ELR (cell line): ENCODE measurements around the gene ITGA8.
"Not testable (repeated sequence)": the region's sequence is repeated elsewhere in the genome, so short reads cannot be mapped to it uniquely, and the experiment has no call there.

Source experiments
- DNase-seq: peaks from one replicate; pipeline ENCODE4 v3.0.0-alpha.2; 2015; ENCODE audit warnings: low read depth

ITGA8 gene

DNA sequence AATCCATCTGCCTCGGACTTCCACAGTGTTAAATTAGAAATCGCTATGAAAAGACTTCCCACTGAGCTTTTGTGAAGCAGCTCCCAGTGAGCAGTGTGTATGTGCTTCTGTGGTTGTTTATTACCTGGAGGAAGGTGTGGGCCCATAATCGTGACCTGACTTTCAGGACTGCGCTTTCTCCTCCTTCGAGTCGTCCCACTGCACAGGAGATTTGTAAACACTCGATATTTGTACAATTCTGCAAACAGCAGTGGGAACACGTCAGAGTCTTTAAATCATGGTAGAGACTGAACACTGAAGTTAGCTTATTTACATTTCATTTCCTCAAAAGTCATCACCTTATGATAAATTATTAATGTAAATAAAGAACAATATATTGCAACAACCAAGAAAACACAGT is 171.4 kb downstream of the ITGA8 start:
- DNase-seq = no peak

DNA sequence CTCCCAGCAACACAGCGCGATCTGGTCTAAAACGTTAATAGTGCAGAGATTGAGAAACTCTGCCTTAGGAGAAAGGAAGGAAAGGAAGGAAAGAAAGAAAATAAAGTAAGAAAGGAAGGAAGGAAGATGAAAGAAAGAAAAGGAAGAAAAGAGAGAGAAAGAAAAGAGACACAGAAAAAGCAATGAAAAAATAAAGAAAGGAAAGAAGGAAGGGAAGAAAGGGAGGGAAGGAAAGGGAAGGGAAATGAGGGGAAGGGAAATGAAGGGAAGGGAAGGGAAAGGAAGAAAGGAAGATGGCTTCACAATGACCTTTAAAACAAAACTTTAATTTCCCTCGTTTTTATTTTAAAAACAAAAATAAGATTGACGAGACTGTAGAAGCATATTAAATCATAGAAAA is 173.1 kb downstream of the ITGA8 start:
- no peak for DNase-seq

DNA sequence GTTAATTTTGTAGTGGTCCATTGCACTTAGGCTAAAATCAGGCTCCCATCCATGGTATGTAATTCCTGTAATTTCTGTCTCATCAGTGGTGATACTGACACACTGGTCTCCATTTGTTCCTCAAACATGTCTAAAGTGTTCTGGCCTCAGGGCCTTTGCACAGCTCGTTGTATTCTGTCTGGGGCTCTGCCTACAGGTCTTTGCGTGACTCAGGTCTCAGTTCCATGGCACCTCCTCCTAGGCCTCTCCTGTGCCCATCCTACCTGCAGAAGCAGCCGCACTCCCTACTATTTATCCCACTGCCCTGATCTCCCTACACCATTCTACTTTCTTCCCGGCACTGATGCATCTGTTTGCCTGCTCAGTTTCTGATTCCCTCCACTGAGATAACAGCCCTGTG is 173.8 kb downstream of the ITGA8 start:
- no peak for DNase-seq

DNA sequence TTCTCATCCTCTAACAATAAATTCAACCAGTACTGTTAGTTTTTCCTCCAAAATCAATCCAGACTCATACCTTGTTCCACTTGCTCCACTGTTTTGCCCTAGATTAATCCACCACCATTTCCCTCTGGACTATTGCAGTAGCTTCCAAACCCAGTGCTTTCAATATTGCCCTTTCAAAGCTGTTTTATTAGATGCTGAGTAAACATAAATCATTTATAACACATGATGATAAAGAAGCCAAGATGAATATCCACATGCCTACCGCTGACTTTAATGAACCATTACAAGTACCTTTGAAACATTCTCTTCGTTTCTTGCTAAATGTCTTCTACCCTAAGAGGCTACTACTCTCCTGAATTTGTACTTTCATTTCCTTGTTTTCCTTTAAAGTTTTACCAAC is 174.5 kb downstream of the ITGA8 start:
- DNase-seq = no peak

DNA sequence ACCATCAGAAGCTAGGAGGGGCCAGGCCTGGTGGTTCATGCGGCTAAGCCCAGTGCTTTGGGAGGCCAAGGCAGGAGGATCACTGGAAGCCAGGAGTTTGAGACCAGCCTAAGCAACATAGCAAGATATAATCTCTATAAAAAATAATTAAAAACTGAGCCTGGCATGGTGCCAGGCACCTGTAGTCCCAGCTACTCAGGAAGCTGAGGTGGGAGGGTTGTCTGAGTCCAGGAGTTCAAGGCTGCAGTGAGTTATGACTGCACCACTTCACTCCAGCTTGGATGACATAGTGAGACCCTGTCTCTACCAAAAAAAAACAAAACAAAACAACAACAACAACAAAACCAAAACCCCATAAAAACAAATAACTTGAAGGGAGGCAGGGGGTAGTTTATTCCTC is 175.7 kb downstream of the ITGA8 start:
- DNase-seq = no peak

DNA sequence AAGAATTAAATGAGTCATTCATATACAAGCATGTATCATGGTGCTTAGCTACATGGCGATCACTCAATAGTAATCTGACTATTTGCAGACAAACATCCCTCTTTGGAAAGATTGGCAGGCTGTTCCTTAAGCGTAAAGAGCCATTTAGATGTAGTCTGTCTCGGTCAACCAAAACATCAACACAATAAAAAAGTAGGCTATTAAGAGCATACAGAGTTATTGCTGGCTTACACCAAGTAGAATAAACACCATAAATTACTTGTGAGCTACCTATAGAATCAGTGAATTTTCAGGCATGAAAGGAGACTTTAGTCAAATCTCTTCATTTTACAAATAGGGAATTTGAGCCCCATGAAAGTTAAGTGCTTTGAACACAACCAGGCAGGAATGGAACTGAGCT is 176.9 kb downstream of the ITGA8 start:
- DNase-seq = no peak

DNA sequence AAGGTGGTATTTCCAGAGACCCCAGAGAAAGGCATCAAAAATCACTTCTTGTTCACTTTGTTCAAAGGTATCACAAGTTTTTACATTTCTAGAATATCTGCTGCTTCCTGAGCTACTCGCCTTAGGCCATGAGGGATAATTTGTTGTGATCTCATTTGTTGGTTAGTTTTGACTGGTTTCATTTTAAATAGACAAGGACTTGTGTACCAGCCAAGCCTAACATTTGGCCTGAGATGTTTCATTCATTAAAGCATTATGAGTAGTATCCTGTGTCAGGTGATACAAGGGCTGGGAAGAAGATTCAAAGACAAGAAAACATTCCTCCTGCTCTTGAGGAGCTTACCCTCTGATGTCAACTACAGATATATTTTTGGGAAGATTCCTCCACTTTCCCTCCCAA is 178.3 kb downstream of the ITGA8 start:
- no peak for DNase-seq

DNA sequence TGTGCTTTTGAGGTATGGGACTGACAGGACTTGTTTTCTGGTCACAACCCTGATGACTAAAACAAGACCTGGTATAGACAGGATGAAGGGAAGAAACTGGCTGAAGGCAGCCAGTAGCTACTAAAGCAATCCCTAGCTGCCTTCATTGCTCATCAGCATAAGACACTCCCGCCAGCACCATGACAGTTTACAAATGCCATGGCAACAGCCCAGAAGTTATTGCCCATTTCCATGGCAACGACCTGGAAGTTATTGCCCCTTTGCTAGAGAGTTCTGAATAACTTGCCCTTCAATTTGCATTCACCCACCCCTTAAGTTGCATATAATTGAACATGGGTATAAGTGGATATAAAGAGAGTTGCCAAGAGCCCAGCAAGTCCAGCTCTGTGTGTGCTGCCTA is 179.0 kb downstream of the ITGA8 start:
- no peak for DNase-seq

DNA sequence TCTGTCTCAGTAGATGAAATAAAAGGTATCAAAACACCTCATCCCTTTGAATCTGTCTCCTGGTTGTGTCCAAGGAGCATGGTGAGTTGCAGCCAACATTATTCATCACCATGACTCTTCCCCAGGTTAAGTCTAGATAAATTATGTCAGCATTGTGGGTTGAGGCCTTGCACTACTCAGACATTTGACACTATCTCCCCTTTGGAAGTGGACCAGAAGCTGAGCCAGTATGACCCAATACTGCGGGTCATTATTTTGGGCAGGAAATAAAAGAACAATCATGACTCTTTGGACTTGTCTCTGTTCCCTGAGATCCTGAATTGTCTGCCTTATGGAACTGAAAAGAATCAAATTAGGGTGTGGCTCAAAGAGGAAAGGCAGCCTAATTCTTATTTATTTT is 180.5 kb downstream of the ITGA8 start:
- peak; percentile 6 for DNase-seq

DNA sequence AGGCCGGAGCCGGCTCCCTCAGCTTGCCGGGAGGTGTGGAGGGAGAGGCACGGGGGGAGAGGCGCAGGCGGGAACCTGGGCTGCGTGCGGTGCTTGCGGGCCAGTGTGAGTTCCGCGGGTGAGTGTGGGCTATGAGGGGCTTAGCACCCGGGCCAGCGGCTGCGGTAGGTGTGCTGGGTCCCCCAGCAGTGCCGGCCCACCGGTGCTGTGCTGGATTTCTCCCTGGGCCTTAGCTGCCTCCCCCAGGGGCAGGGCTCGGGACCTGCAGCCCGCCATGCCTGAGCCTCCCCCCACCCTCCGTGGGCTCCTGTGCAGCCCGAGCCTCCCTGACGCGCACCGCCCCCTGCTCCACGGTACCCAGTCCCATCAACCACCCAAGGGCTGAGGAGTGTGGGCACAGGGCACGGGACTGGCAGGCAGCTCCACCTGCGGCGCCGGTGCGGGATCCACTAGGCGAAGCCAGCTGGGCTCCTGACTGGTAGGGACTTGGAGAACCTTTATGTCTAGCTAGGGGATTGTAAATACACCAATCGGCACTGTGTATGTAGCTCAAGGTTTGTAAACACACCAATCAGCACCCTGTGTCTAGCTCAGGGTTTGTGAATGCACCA is 184.7 kb downstream of the ITGA8 start:
- not testable (repeated sequence) for DNase-seq

DNA sequence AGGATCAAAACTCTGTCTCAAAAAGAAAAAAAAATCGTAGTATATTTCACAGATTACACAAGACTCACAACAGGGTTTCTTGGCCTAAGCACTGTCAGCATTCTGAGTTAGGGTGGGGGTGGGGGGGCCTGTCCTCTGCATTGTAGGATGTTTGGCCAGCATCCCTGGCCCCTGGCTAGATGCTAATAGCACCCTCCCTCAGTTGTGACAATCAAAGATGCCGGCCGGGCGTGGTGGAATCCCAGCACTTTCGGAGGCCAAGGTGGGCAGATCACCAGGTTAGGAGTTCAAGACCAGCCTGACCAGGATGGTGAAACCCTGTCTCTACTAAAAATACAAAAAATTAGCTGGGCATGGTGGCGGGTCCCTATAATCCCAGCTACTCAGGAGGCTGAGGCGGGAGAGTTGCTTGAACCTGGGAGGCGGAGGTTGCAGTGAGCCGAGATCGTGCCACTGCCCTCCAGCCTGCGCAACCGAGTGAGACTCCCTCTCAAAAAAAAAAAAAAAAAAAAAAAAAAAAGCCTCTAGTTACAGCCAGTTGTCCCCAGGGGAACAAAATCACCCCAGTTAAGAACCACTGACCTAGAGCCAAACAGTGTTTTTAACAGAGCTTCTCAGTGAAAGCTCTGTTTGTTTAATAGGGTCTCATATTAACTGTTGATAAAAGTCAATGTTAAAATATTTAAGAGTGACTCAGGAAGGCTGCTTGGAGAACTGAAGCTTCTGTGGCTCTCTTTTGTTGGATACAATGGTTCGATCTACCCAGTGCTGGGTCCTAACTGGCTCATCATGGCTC is 187.6 kb downstream of the ITGA8 start:
- no peak for DNase-seq

DNA sequence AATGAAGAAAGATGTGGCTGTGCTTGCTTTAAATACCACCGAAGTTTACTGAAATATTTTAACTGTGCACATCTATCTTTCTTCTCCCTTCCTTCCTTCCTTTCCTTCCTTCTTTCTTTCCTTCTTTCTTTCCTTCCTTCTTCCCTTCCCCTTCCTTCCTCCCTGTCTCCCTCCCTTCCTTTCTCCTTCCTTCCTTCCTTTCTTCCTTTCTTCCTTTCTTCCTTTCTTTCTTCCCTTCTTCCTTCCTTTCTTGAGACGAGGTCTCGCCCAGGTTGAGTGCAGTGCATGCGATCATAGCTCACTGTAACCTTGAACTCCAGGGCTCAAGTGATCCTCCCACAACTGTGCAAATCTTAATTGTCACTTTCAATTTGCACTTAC is 190.9 kb downstream of the ITGA8 start:
- no peak for DNase-seq

DNA sequence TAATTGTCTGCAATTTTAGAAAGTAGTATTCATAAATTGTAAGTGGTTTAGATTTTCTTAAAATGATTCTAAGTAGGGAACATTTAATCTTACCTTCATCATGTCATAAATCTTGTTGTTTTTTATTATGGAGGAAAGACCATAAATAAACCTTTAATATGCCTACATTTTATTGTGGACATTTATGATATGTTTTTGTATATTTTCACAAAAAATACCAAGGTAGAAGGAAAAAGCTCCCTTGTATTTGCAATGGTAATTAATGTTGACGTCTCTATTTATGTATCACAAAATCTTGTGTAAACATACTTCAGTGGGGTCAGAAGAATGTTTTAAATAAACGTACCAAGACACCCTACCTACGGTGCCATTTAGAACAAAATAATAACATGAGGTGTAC is 193.0 kb downstream of the ITGA8 start:
- DNase-seq = no peak

DNA sequence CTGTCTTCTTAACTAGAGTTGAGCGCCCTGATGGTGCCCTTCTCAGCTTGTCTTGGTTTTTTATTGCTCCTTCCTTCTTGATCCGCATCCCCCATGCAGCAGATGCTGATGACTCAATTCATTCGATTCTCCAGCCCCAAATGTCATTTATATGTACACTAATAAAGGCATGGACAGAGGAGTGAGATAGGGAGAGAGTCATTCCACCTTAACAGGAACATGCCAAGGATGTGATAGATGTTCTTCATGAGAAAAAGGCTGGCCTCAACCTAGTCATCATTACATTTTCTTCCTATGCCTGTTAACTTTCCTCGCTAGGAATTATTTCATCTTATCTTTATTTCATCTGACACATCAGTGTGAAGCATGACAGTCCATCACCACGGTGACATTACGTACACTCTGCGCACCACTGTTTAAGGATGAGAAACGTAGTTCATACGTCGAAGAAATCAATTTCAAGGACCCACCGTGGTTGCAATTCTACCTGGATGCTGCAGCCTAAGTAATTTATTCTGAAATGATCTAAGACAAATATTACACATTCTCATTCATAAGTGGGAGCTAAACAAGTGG is 198.3 kb downstream of the ITGA8 start:
- DNase-seq = no peak

DNA sequence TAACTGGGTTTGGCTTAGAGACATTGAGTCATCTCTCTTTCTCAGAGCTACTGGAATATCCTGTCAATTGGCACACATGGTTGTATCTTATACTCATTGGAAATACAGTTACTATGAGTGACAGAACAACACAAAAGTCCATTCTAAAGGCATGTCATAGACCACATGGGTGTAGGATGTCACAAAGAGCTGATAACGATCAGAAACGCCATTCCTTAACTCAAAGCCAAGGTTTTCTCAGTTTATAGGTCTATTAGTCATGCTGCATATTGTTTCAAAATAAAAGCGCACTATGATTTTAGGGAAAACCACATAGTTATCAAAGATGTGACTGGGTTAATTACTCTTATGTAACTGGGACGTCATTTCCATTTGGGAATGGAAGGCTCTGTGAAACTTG is 201.5 kb downstream of the ITGA8 start:
- DNase-seq = peak; percentile 82

DNA sequence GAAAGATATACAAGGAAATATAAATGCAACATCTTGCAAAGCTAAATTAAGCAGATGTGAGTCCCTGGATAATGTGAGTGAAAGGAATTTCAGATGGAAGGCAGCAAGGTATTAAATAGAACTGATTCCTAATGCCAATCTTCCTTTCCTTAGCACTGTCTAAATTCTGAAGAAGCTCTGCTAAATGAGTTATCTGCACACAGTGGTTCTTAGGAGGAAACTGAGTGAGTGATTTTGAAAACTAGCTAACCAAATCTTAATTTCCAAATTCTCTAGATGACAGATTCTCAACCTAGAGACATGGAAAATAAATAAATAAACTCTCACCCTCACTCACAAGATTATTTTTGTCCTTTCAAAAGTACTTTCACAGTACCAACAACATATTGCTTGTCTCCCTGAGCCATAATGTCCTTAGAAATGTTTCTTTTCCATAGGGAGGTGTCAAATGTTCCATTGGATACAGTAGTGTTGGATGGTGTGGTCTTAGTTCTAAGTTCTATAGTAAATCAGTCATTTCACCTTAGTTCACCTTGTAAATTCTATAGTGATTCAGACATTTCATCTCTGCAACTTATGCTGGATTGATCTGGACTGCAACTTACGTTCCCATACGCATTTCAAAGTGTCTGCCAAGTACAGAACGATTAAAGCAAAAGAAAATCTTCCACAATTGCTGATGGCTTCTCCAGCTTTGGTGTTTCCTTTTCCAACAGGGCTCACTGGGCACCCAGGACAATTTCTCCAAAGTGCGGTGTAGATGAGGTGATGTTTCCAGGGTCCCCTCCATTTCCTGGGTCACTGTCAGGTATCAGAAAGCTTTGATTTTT is 203.3 kb downstream of the ITGA8 start:
- no peak for DNase-seq

DNA sequence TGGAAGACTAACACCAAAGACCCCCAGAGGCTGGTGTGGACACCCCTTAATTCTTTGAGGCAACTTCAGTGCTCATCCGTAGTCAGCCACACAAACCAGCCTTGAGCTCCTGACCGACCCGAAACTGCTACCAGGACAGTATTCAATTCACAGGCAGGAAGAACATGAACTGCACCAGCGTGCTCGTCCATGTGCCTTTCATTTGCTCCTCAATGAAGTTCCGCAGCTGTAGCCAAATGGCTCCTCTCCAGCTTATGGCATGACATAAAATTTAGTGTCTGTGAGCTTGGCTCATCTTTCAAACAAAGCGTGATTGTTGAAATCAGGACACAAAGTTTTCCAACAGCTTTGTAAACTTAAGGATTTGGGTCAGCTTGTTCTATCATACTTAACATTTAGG is 204.5 kb downstream of the ITGA8 start:
- DNase-seq = no peak

DNA sequence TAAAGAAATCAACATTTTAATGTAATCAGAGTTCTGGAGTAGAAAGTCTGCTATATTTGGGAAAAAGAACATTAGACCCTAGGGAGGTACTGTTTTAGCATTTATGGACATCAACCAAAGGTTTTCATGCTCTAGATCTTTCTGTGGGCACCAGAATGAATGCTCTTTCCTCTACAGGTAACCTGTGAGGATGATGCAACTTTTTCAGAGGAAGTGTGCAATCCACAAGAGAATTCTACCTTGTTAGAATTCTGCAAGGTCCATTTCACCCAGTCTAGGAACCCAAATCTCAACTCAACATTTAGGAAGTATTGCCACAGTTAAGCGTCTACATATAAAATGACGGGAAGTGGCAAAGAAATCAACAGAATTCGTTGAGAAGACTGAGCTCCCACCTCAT is 208.8 kb downstream of the ITGA8 start:
- no peak for DNase-seq

DNA sequence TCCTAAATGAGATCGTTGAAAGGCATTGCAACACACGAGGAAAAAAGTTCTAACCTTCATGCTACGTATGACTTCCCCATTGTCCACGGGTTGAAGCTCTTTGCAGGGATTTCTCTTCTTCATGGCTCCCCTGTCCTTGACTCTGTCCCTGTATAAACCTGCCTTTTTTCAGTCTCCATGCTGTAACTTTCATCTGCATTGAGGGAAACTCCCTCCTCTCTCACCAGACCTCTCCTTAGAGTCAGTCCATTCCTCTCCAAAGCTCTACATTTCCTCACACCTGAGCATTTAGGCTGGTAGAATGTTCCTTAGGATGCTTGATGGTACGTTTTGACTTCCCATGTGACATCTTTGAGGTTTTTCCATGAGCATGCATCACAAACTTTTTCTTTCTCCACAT is 214.4 kb downstream of the ITGA8 start:
- no peak for DNase-seq

DNA sequence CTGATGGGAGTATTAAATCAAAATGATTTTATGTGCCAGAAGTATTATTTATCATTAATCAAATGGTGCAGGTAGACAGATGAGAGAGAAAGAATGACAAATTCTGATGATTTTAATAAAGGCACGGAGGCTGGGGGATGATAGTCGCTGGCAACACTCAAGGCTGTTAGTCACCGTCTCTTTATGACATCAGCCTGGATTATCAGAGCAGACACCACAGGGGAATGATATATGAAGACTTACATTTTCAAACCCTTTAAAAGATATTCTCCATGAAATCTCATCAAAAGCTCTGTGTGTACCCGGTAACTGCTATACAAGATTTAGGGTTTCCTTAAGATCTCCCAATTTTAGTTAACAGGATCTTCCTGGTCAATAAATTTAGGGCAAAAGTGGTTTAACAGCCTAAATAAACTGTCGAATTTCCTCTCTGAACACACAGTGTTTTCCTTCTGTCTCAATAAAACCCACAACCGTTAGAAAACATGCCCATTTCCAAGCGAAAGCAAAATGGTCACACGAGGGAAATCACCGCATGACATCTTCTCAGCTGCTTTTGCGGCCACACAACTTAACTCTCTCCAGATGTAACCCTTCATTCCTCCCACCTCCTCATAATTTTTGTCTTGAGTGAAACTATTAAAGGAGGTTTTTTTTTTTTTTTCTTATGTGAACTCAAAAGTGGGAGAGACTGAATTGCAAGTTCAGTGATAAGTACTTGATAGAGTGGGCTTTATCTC is 215.5 kb downstream of the ITGA8 start:
- peak; percentile 34 for DNase-seq

DNA sequence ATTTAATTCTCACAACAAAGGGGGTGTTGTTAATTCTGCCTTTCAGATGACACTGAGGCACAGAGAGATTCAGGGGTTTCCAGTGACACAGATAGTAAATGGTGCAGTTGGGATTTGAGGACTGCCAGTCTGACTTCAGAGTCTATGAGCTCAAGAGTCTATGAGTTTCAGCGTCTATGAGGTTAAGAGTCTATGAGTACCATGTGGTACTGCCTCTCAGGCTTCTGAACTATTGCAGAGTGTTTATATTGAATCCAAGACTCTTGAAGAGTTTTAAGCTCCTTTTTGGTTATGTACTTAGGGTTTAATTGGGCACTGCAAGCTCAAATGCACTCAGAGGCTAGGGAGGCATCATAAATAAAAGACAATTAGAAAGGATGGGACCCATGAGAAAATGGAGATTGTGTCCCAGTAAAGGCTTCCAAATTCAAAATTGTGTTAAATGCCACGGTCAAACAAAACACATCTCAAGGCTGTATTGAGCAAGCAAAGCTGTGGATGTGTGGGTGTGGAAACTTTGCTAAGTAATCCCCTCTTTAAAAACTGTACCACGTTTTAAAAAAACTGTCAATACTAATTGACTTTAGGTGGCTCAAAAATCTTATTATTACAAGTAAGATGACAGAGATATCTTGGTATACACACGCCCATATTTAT is 224.7 kb downstream of the ITGA8 start:
- DNase-seq = no peak
